ENCODE measurements around the gene WNT9A. TPM values are rescaled to one million over a fixed set of nuclear protein-coding genes. Genes with fewer than 3 reads are reported as not detected.

The WNT9A gene
- total and polyA plus RNA-seq, 2 of the 4 experiments (the other 2 are of a cell fraction): 0.18 to 0.36 TPM

GRCh38 chr1:227870366-227870765, 77.4 kb downstream of the WNT9A start:
- no peak for TF ChIP-seq CHD1 (IDR thresholded peaks at IDR 0.05; ENCODE audit: low read depth, low read length)
- TF ChIP-seq BHLHE40 (IDR thresholded peaks at IDR 0.05; ENCODE audit: low read depth, low read length): no peak
- TF ChIP-seq SMC3 (IDR thresholded peaks at IDR 0.05; ENCODE audit: low read depth, low read length): no peak
- 0 out of 2 replicates have a peak, but pooled peaks cover 2% of the 10 kb centered on the region for H3K9me3 ChIP-seq (ENCODE audit: control insufficient read depth, insufficient read depth, low read length)

More at GRCh38 chr1:227870366-227870765, 77.4 kb downstream of the WNT9A start:
- intact Hi-C loops (cut with micrococcal nuclease) (no loop called here), dilution Hi-C loops (cut with HindIII; ENCODE audit: low sequenced_read_pairs, unreplicated experiment) (no loop called here), in situ Hi-C loops (cut with MboI; ENCODE audit: low sequenced_read_pairs) (no loop called here)
- no peak overlapping the region for H2AFZ ChIP-seq (replicated peaks; ENCODE audit: low read length, poor library complexity)
- H2AK5ac ChIP-seq (ENCODE audit: low read depth, low read length): no peak overlapping the region
- H3K23ac ChIP-seq (ENCODE audit: low read depth, low read length): no peak overlapping the region
- H2AK9ac ChIP-seq (replicated peaks; ENCODE audit: low read depth, low read length, poor library complexity): no peak overlapping the region
- BruUV-seq (replicated peaks): no TSS peak
- no peaks in the 10 kb centered on the region for H3K27me3 ChIP-seq (ENCODE audit: control insufficient read depth, insufficient read depth, low read length)
- DNase-seq (no peak), ATAC-seq (ENCODE audit: low read depth) (no peak)
- H3K14ac ChIP-seq (replicated peaks; ENCODE audit: low read depth, low read length): no peak overlapping the region
- H3K36me3 ChIP-seq (ENCODE audit: control insufficient read depth, insufficient read depth, low read length): no peaks in the 10 kb centered on the region
- ChIA-PET CTCF (no interaction called here), POLR2A (ENCODE audit: unreplicated experiment) (no interaction called here)
- no peak overlapping the region for H3K4me3 ChIP-seq (ENCODE audit: insufficient read depth, low read depth, low read length)
- H3K4ac ChIP-seq (ENCODE audit: low read depth, low read length): no peak overlapping the region
- H4K91ac ChIP-seq (ENCODE audit: insufficient read depth, low read depth, low read length): no peak overlapping the region
- no peak overlapping the region for H3K18ac ChIP-seq (ENCODE audit: low read depth, low read length)
- no peak overlapping the region for H2BK15ac ChIP-seq (ENCODE audit: low read depth, low read length)
- no peak overlapping the region for H3K27ac ChIP-seq (ENCODE audit: insufficient read depth, low read length)
- no peaks in the 10 kb centered on the region for H3K79me1 ChIP-seq (ENCODE audit: low read depth in 1 of 2, low read length in 2 of 2)
- WGBS, 2 experiments (ENCODE audit: extremely low coverage in 2 of 2, insufficient read length in 1 of 2): no CpG with 5 or more reads among the region's 3 CpGs
- no peak overlapping the region for H2BK120ac ChIP-seq (ENCODE audit: low read depth, low read length)
- no peak overlapping the region for H3K9ac ChIP-seq (ENCODE audit: low read depth, low read length)
- H2BK20ac ChIP-seq (ENCODE audit: low read depth, low read length): no peak overlapping the region
- H3K4me1 ChIP-seq (ENCODE audit: control insufficient read depth, insufficient read depth, low read length): no peaks in the 10 kb centered on the region
- no peak overlapping the region for H3K56ac ChIP-seq (ENCODE audit: extremely low read depth, insufficient read depth, low read length)
- H3K4me2 ChIP-seq (ENCODE audit: low read depth, low read length): no peak overlapping the region
- H3K9me1 ChIP-seq (ENCODE audit: insufficient read depth, low read length): no peaks in the 10 kb centered on the region
- no peak overlapping the region for H4K5ac ChIP-seq (ENCODE audit: low read depth, low read length)
- no peak overlapping the region for H4K8ac ChIP-seq (ENCODE audit: low read depth in 2 of 2, low read length in 2 of 2)
- H4K20me1 ChIP-seq (ENCODE audit: insufficient read depth, low read length): no peaks in the 10 kb centered on the region
- no peak overlapping the region for H2BK5ac ChIP-seq (ENCODE audit: low read depth, low read length, poor library complexity, severe bottlenecking)
